Effector memory CD8-positive, alpha-beta T cell (primary cell): ENCODE measurements around the gene CC2D2A.

Experiments
- ATAC-seq: fragments of 150-1000 bp; cut with Tn5 transposase; replicated peaks from 2 replicates; pipeline ENCODE4 v1.10.0; 2021; ENCODE audit warnings: mild to moderate bottlenecking, moderate library complexity
- DNase-seq, 3 experiments: peaks; one replicate each; pipeline ENCODE4 v3.0.0; 2021
- H3K27ac Mint-ChIP-seq, 2 donors: one replicate each; pipeline ENCODE4 v1.8.0; 2022; ENCODE audit warnings: mild to moderate bottlenecking in 2 of 2, mixed read lengths in 2 of 2, moderate library complexity in 2 of 2
- H3K27me3 Mint-ChIP-seq, 2 donors: one replicate each; pipeline ENCODE4 v1.8.0; 2022; ENCODE audit warnings: mixed read lengths in 2 of 2
- H3K36me3 Mint-ChIP-seq: one replicate; pipeline ENCODE4 v1.8.0; 2022; ENCODE audit warnings: mild to moderate bottlenecking, moderate library complexity, mixed read lengths; ENCODE audit not compliant: insufficient read depth
- H3K4me1 Mint-ChIP-seq, 2 donors: one replicate each; pipeline ENCODE4 v1.8.0; 2022; ENCODE audit warnings: low read depth in 2 of 2, mixed read lengths in 2 of 2
- H3K4me3 Mint-ChIP-seq, 2 donors: one replicate each; pipeline ENCODE4 v1.8.0; 2022; ENCODE audit warnings: mild to moderate bottlenecking in 2 of 2, mixed read lengths in 2 of 2, moderate library complexity in 2 of 2
- H3K9me3 Mint-ChIP-seq, 2 donors: one replicate each; pipeline ENCODE4 v1.8.0; 2022; ENCODE audit warnings: mixed read lengths in 2 of 2
- total RNA-seq, 9 experiments: gene quantifications; one replicate each; lab custom pipeline; 2026; lab: John Stamatoyannopoulos, UW

The CC2D2A gene
- 0 to 1.6 (median 0.07) reads per million in 9 experiments for total RNA-seq

- Mint-ChIP-seq H3K36me3 (no peaks in the 10 kb centered on the region), H3K27me3 (peaks cover 0 to 6% of the 10 kb centered on the region in 2 donors), H3K4me3 (peak within 1 kb of the TSS; percentile 42 to 66), H3K4me1 (peaks cover 4 to 7% of the 10 kb centered on the region in 2 donors), H3K27ac (peak within 1 kb of the TSS in 1 of 2 donors; percentile 30), H3K9me3 (no peaks in the 10 kb centered on the region)
- DNase-seq (no peak), ATAC-seq (peak; percentile 47)
Observed at GRCh38 chr4:15469402-15470127, at the start of gene CC2D2A. Gene CC2D2A (plus strand): TSS chr4:15469882. CDS start chr4:15475933, 6,051 bp downstream.

GRCh38 chr4:15420642-15421041 lies 49.0 kb upstream of the CC2D2A start:
- DNase-seq (no peak), ATAC-seq (no peak)
- H3K4me3 Mint-ChIP-seq, result no peak overlapping the region
- H3K27ac Mint-ChIP-seq, result no peak overlapping the region
- peaks cover 0 to 3% of the 10 kb centered on the region in 2 donors for H3K9me3 Mint-ChIP-seq
- no peaks in the 10 kb centered on the region for H3K36me3 Mint-ChIP-seq
- peaks cover 0 to 2% of the 10 kb centered on the region in 2 donors for H3K4me1 Mint-ChIP-seq
- H3K27me3 Mint-ChIP-seq, result peaks cover 11 to 15% of the 10 kb centered on the region in 2 donors

- Mint-ChIP-seq H3K4me3 (no peak overlapping the region), H3K9me3 (no peaks in the 10 kb centered on the region), H3K27me3 (peaks cover 11 to 15% of the 10 kb centered on the region in 2 donors), H3K4me1 (peaks cover 0 to 2% of the 10 kb centered on the region in 2 donors), H3K27ac (no peak overlapping the region), H3K36me3 (no peaks in the 10 kb centered on the region)
- no peak for DNase-seq
- no peak for ATAC-seq
Observed at GRCh38 chr4:15423285-15423711, 46.4 kb upstream of the CC2D2A start.

DNA sequence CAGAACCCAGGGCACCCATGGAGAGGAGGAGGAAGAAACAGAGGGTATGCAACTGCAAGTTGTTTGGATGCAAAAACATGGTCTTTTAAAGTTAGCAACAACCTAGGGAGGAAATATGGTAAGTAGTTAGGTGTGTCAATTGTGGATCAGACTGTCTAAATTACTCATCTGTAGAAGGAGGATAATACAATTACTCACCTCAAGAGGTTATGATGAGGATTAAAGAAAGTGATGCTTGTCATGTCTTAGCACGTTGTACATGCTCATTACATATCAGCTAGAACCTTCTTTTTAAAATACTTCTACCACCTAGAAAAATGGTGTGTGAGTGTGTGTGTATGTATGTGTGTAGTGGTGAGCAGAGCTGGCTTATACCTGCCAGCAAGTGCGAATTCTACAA lies 44.2 kb upstream of the CC2D2A start:
- Mint-ChIP-seq H3K36me3 (no peaks in the 10 kb centered on the region), H3K27ac (no peak overlapping the region), H3K4me3 (no peak overlapping the region), H3K9me3 (no peaks in the 10 kb centered on the region), H3K4me1 (peaks cover 0 to 2% of the 10 kb centered on the region in 2 donors), H3K27me3 (peaks cover 11 to 15% of the 10 kb centered on the region in 2 donors)
- DNase-seq, result no peak
- no peak for ATAC-seq

- ATAC-seq, result no peak
- H3K27me3 Mint-ChIP-seq, result peaks cover 11 to 15% of the 10 kb centered on the region in 2 donors
- H3K36me3 Mint-ChIP-seq, result no peaks in the 10 kb centered on the region
- no peak overlapping the region for H3K4me3 Mint-ChIP-seq
- H3K9me3 Mint-ChIP-seq, result no peaks in the 10 kb centered on the region
- no peak overlapping the region for H3K27ac Mint-ChIP-seq
- peaks cover 0 to 2% of the 10 kb centered on the region in 2 donors for H3K4me1 Mint-ChIP-seq
- DNase-seq, result no peak
Observed at GRCh38 chr4:15427161-15427560, 42.5 kb upstream of the CC2D2A start.

DNA sequence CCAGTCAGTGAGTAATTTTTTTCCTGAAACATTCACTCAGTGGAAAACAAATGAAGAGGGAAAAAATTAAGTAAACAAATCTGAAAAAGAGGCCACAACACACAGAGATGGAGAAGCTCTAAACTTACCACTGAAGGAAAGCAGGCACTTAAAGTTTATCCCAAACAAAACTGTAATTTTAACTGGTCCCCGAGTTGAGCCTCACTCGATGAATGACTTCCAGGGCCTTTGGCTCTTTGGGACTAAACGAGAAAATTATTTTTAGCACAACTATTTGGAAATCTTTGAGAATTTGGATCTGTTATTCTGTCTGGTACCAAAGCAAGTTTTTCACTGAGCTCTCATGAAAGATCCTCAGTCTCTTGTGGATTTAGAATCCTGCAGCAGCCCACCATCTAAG lies 42.0 kb upstream of the CC2D2A start, which contains the start of gene C1QTNF7:
TSS of gene C1QTNF7 (plus strand) at position 333 of the 400 bp plus-strand sequence. CDS start 7,711 bp downstream, outside the sequence.
- H3K27me3 Mint-ChIP-seq, result peaks cover 11 to 15% of the 10 kb centered on the region in 2 donors
- no peak within 1 kb of the TSS for H3K27ac Mint-ChIP-seq
- no peak within 1 kb of the TSS for H3K4me3 Mint-ChIP-seq
- peaks cover 0 to 2% of the 10 kb centered on the region in 2 donors for H3K4me1 Mint-ChIP-seq
- ATAC-seq, result no peak
- no peaks in the 10 kb centered on the region for H3K36me3 Mint-ChIP-seq
- no peak for DNase-seq
- no peaks in the 10 kb centered on the region for H3K9me3 Mint-ChIP-seq

- Mint-ChIP-seq H3K36me3 (no peaks in the 10 kb centered on the region), H3K27ac (no peak overlapping the region)
Observed at GRCh38 chr4:15428611-15429010, 41.1 kb upstream of the CC2D2A start.

GRCh38 chr4:15434091-15434490 lies 35.6 kb upstream of the CC2D2A start:
- no peaks in the 10 kb centered on the region for H3K36me3 Mint-ChIP-seq
- no peaks in the 10 kb centered on the region for H3K9me3 Mint-ChIP-seq
- H3K27ac Mint-ChIP-seq, result no peak overlapping the region
- ATAC-seq (no peak), DNase-seq (no peak)
- peaks cover 0 to 6% of the 10 kb centered on the region in 2 donors for H3K27me3 Mint-ChIP-seq
- no peak overlapping the region for H3K4me3 Mint-ChIP-seq
- H3K4me1 Mint-ChIP-seq, result no peaks in the 10 kb centered on the region

More at GRCh38 chr4:15428611-15429010, 41.1 kb upstream of the CC2D2A start:
- Mint-ChIP-seq H3K27me3 (peaks cover 10 to 11% of the 10 kb centered on the region in 2 donors), H3K4me3 (no peak overlapping the region), H3K4me1 (peaks cover 0 to 2% of the 10 kb centered on the region in 2 donors), H3K9me3 (no peaks in the 10 kb centered on the region)
- no peak for ATAC-seq
- DNase-seq, result no peak

DNA sequence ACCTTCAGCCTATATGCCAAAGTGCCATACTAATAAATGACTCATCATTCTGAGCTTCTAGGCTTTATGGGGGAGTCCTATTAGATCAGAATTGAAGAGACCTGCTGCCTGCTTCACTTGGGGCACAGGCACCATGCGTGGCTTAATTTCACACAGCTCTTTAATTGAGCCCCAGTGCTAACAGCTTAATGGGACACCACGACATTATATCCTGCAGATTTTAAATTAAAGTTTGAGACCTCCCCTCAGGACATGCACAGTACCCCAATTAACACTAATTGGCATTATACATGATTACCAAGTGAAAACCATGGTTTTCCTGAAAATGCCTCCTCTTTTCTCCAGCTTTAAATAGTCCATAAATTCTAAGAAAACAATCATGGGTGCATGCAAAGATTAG lies 35.0 kb upstream of the CC2D2A start:
- no peaks in the 10 kb centered on the region for H3K36me3 Mint-ChIP-seq
- no peaks in the 10 kb centered on the region for H3K4me1 Mint-ChIP-seq
- no peak overlapping the region for H3K4me3 Mint-ChIP-seq
- H3K27me3 Mint-ChIP-seq, result peaks cover 0 to 6% of the 10 kb centered on the region in 2 donors
- DNase-seq, result no peak
- H3K9me3 Mint-ChIP-seq, result no peaks in the 10 kb centered on the region
- no peak for ATAC-seq
- no peak overlapping the region for H3K27ac Mint-ChIP-seq

GRCh38 chr4:15436513-15436912 lies 33.2 kb upstream of the CC2D2A start:
- no peaks in the 10 kb centered on the region for H3K9me3 Mint-ChIP-seq
- DNase-seq (no peak), ATAC-seq (no peak)
- H3K36me3 Mint-ChIP-seq, result no peaks in the 10 kb centered on the region
- H3K4me3 Mint-ChIP-seq, result no peak overlapping the region
- no peak overlapping the region for H3K27ac Mint-ChIP-seq
- no peaks in the 10 kb centered on the region for H3K4me1 Mint-ChIP-seq
- H3K27me3 Mint-ChIP-seq, result peaks cover 0 to 6% of the 10 kb centered on the region in 2 donors

GRCh38 chr4:15438939-15439524 lies 30.6 kb upstream of the CC2D2A start:
- no peak overlapping the region for H3K4me3 Mint-ChIP-seq
- ATAC-seq (no peak), DNase-seq (no peak)
- no peaks in the 10 kb centered on the region for H3K36me3 Mint-ChIP-seq
- peaks cover 0 to 6% of the 10 kb centered on the region in 2 donors for H3K27me3 Mint-ChIP-seq
- H3K27ac Mint-ChIP-seq, result no peak overlapping the region
- no peaks in the 10 kb centered on the region for H3K4me1 Mint-ChIP-seq
- no peaks in the 10 kb centered on the region for H3K9me3 Mint-ChIP-seq

GRCh38 chr4:15443371-15444160 lies 26.1 kb upstream of the CC2D2A start:
- no peak for ATAC-seq

GRCh38 chr4:15444276-15444675 lies 25.4 kb upstream of the CC2D2A start:
- Mint-ChIP-seq H3K4me3 (no peak overlapping the region), H3K27ac (no peak overlapping the region)
- ATAC-seq, result no peak

More at GRCh38 chr4:15443371-15444160, 26.1 kb upstream of the CC2D2A start:
- H3K27me3 Mint-ChIP-seq, result peaks cover 0 to 5% of the 10 kb centered on the region in 2 donors
- DNase-seq, result no peak
- no peaks in the 10 kb centered on the region for H3K36me3 Mint-ChIP-seq
- no peak overlapping the region for H3K4me3 Mint-ChIP-seq
- H3K4me1 Mint-ChIP-seq, result no peaks in the 10 kb centered on the region
- no peaks in the 10 kb centered on the region for H3K9me3 Mint-ChIP-seq
- H3K27ac Mint-ChIP-seq, result no peak overlapping the region

More at GRCh38 chr4:15444276-15444675, 25.4 kb upstream of the CC2D2A start:
- no peaks in the 10 kb centered on the region for H3K9me3 Mint-ChIP-seq
- H3K4me1 Mint-ChIP-seq, result no peaks in the 10 kb centered on the region
- H3K27me3 Mint-ChIP-seq, result peaks cover 0 to 5% of the 10 kb centered on the region in 2 donors
- DNase-seq, result no peak
- no peaks in the 10 kb centered on the region for H3K36me3 Mint-ChIP-seq
